ENCODE data around the gene DCST1. TPM values are rescaled to one million over a fixed set of nuclear protein-coding genes. Genes with fewer than 3 reads are reported as not detected.
"Not testable (repeated sequence)": the region's sequence is repeated elsewhere in the genome, so short reads cannot be mapped to it uniquely, and the experiment has no call there.

Gene DCST1
- total RNA-seq, 3 donors from 2014 or later = 0.19 to 0.20 TPM; not detected in 1

DNA sequence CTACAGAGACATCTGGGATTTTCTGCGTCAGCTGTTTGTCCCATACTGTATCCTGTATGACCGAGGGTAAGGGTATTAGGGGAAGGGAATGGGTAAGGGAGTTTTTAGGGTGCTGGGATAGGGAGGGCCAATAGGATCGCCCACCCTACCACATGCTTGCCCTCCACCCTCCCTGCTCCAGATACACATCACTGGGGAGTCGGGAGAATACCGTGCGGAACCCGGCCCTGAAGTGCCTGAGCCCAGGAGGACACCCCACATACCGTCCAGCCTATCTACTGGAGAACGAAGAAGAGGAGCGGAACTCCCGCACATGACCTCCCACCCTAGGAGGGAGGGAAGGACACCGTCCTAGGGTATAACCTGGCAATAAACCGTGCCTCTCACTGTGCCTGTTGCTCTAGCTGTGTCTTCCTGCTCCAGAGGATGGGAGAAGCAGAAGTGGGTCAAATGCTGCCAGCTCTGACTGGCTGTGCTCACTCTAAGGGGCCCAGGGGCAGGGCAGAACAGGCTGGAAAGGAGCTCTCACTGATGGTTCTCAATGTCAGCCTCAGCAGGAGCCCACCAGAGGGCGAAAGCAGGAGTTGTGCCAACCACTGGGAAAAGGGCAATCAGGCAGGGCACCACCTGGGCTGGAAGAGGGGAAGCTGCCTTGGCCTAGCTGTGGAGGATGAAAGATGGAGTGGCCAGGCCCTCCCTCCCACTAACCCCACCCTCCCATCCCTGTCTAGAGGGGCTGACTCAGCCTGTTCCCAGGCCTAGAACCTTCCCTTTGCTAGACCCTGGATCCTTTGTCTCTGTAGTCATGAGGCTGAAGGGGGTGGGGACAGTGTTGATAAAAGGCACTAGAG lies 40.7 kb upstream of the DCST1 start:
- DNase-seq = peak in 2 of 3 donors; percentile 32 to 41
- TF ChIP-seq, protein P1, sequence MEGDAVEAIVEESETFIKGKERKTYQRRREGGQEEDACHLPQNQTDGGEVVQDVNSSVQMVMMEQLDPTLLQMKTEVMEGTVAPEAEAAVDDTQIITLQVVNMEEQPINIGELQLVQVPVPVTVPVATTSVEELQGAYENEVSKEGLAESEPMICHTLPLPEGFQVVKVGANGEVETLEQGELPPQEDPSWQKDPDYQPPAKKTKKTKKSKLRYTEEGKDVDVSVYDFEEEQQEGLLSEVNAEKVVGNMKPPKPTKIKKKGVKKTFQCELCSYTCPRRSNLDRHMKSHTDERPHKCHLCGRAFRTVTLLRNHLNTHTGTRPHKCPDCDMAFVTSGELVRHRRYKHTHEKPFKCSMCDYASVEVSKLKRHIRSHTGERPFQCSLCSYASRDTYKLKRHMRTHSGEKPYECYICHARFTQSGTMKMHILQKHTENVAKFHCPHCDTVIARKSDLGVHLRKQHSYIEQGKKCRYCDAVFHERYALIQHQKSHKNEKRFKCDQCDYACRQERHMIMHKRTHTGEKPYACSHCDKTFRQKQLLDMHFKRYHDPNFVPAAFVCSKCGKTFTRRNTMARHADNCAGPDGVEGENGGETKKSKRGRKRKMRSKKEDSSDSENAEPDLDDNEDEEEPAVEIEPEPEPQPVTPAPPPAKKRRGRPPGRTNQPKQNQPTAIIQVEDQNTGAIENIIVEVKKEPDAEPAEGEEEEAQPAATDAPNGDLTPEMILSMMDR (IDR thresholded peaks at IDR 0.05) = no peak
- peak; percentile 30 for ATAC-seq
- intact Hi-C loops (cut with DNase I, micrococcal nuclease) = no loop called here
- H3K36me3 ChIP-seq (ENCODE audit: low read depth) = no peaks in the 10 kb centered on the region
- H3K4me3 ChIP-seq = no peak overlapping the region
- H3K9me3 ChIP-seq = no peaks in the 10 kb centered on the region
- H3K4me1 ChIP-seq (ENCODE audit: low read depth) = peaks cover 8% of the 10 kb centered on the region

DNA sequence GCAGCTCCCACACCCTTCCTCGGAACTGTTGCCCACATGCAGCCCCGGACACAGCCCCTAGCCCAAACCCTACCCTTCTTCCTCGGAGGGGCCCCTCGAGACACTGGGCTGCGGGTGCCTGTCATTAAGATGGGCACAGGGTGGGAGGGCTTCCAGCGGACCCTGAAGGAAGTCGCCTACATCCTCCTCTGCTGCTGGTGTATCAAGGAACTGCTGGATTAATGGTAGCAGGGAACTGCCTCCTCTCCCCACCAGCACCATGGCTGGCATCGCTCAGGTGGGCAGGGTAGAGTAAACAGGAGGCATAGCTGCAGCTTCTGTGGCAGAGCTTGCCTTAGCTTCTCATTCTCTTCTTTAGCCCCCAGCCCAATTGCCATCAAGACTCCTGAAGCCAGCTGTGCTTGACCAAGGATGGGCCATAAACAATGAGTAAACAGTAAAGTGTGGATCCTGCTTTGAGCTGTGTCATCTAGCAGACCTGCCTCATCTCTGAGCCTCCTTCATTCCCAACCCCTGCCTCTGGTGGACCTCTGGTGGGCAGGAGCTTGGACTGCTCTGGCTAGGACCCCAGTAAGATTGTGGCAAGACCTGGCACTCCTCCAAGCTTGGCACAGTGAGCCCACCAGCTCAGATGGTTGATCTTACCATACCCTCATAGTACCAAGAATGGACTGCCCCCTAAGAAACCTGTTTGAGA lies 39.9 kb upstream of the DCST1 start, which contains the start of gene LENEP:
Gene LENEP (plus strand): TSS at position 15 of the 697 bp plus-strand sequence. CDS start 22 bp downstream, at position 37.
- intact Hi-C loops (cut with DNase I, micrococcal nuclease) = no loop called here
- peak in 2 of 3 donors; percentile 35 to 41 for DNase-seq
- TF ChIP-seq, protein P1 (IDR thresholded peaks at IDR 0.05) = no peak
- no peak for ATAC-seq
- no peak within 1 kb of the TSS for H3K4me3 ChIP-seq
- H3K9me3 ChIP-seq = no peaks in the 10 kb centered on the region
- H3K36me3 ChIP-seq (ENCODE audit: low read depth) = no peaks in the 10 kb centered on the region
- H3K4me1 ChIP-seq (ENCODE audit: low read depth) = peaks cover 11% of the 10 kb centered on the region

DNA sequence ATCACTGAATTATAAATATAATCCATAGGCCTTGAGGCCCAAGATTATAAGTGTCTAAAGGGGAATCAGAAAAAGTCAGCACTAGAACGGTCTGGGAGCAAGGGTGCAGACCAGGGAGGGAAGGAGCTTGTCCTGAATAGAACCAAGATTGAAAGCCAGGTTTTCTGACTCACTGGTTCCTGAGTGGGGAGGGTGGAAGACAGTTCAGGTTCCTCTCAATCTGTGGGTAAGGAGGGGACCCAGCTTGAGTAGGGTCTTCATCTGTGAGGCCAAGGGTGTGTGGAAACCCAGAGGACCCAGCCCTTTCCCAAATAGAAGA lies 39.4 kb upstream of the DCST1 start:
- Histone ChIP-seq H3K9me3 (no peaks in the 10 kb centered on the region), H3K4me1 (ENCODE audit: low read depth) (peaks cover 12% of the 10 kb centered on the region), H3K4me3 (no peak overlapping the region), H3K36me3 (ENCODE audit: low read depth) (no peaks in the 10 kb centered on the region)
- TF ChIP-seq, protein P1 (IDR thresholded peaks at IDR 0.05) = no peak
- intact Hi-C loops (cut with DNase I, micrococcal nuclease) = no loop called here
- DNase-seq (no peak), ATAC-seq (no peak)

DNA sequence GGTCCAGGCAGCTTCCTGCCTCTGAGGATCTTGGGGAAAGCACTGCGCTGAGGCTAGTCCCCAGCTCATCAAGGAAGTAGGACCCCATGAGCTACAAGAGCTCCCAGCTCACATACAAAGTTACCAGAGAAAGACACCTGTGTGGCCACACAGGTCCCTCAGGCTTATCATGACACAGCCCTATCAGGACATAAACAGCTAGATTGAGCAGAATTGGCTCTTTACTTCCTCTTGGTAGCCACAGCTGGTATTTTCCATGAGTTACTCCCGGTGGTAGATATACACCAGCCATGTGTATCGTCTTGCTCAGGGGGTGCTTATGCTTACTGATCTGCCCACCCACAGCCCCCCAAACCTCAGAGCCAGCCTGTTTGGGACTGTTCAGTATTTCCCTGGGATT lies 39.0 kb upstream of the DCST1 start:
- DNase-seq (peak in 1 of 3 donors; percentile 15), ATAC-seq (no peak)
- no peaks in the 10 kb centered on the region for H3K36me3 ChIP-seq (ENCODE audit: low read depth)
- TF ChIP-seq, protein P1 (IDR thresholded peaks at IDR 0.05) = no peak
- H3K4me1 ChIP-seq (ENCODE audit: low read depth) = peaks cover 11% of the 10 kb centered on the region
- no peak overlapping the region for H3K4me3 ChIP-seq
- H3K9me3 ChIP-seq = no peaks in the 10 kb centered on the region
- intact Hi-C loops (cut with DNase I, micrococcal nuclease) = no loop called here

DNA sequence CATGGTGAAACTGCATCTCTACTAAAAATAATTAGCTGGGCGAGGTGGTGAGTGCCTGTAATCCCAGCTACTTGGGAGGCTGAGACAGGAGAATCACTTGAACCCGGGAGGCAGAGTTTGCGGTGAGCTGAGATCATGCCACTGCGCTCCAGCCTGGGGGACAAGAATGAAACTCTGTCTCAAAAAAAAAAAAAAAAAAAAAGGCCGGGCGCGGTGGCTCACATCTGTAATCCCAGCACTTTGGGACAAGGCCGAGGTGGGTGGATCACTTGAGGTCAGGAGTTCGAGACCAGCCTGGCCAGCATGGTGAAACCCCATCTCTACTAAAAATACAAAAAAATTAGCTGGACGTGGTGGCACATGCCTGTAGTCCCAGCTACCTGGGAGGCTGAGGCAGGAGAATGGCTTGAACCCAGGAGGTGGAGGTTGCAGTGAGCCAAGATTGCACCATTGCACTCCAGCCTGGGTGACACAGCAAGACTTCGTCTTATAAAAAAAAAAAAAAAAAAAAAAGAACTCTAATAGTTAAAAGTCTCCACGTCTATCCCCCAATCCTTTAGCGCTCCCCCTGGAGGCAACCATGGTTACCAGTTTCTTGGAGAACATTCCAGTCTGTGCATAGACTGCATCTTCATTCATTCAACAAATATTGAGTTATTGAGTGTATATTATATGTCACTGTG lies 38.2 kb upstream of the DCST1 start:
- H3K4me1 ChIP-seq (ENCODE audit: low read depth) = peaks cover 19% of the 10 kb centered on the region
- H3K36me3 ChIP-seq (ENCODE audit: low read depth); intact Hi-C loops (cut with DNase I, micrococcal nuclease); ATAC-seq; H3K9me3 ChIP-seq; H3K4me3 ChIP-seq: not testable (repeated sequence)
- DNase-seq = peak; percentile 20 to 74 (median 41)

Measured in mucosa of descending colon (tissue), 3 donors.